Calu3 (cell line): ENCODE results near the gene LIF. TPM values are rescaled to one million over a fixed set of nuclear protein-coding genes. Genes with fewer than 3 reads are reported as not detected.

Experiments used
- BruUV-seq: library from RNA; stranded (reverse); fragments of 400-500 nt; replicated peaks from 2 replicates; lab custom pipeline; 2021; lab: Mats Ljungman, UMichigan
- CTCF ChIA-PET: fragments of 300-600 bp; sonication (Branson Sonifier 250); formaldehyde crosslinking; loops from one replicate; lab custom pipeline; 2022; ENCODE audit warnings: antibody characterized with exemption; lab: Charles Lee
- DNase-seq: peaks from one replicate; pipeline ENCODE4 v3.0.0; 2022
- H3K27ac Mint-ChIP-seq: one replicate; pipeline ENCODE4 v1.8.0; 2022; ENCODE audit warnings: mixed read lengths; ENCODE audit not compliant: unreplicated experiment
- H3K27me3 Mint-ChIP-seq: one replicate; pipeline ENCODE4 v1.8.0; 2022; ENCODE audit warnings: mixed read lengths; ENCODE audit not compliant: unreplicated experiment
- H3K36me3 Mint-ChIP-seq: one replicate; pipeline ENCODE4 v1.8.0; 2022; ENCODE audit warnings: mild to moderate bottlenecking, moderate library complexity, mixed read lengths; ENCODE audit not compliant: insufficient read depth, unreplicated experiment
- H3K4me1 Mint-ChIP-seq: one replicate; pipeline ENCODE4 v1.8.0; 2022; ENCODE audit warnings: mild to moderate bottlenecking, low read depth, mixed read lengths; ENCODE audit not compliant: unreplicated experiment
- H3K4me3 Mint-ChIP-seq: one replicate; pipeline ENCODE4 v1.8.0; 2022; ENCODE audit warnings: mild to moderate bottlenecking, low read depth, moderate library complexity, mixed read lengths; ENCODE audit not compliant: unreplicated experiment
- H3K9me3 Mint-ChIP-seq: one replicate; pipeline ENCODE4 v1.8.0; 2022; ENCODE audit warnings: low read depth, mixed read lengths; ENCODE audit not compliant: unreplicated experiment
- CTCF ChIP-seq: fragments of 200-600 bp; IDR thresholded peaks from one replicate; pipeline ENCODE4 v1.8.0; 2022; ENCODE audit warnings: antibody characterized with exemption; ENCODE audit not compliant: unreplicated experiment
- intact Hi-C: fragments of 100-400 bp; cut with micrococcal nuclease; formaldehyde crosslinking; loops from one replicate; pipeline ENCODE4 v1.10.0; 2022; ENCODE audit not compliant: unreplicated experiment
- total RNA-seq: library from RNA; stranded (reverse); gene quantifications from 2 replicates; pipeline ENCODE4 v1.2.3, GENCODE V29; 2022

LIF gene
- total RNA-seq, 1 experiment from 2014 or later = 260 TPM

GRCh38 chr22:30270832-30271231, 24.3 kb upstream of the LIF start:
- intact Hi-C loops = loop anchor here (10.0 kb wide), 1 partner anchor 54 kb away; the partner anchor contains the start of gene TBC1D10A
- CTCF ChIA-PET = no interaction called here
- Mint-ChIP-seq H3K36me3 (no peaks in the 10 kb centered on the region), H3K9me3 (no peaks in the 10 kb centered on the region), H3K4me3 (no peak overlapping the region), H3K27me3 (no peaks in the 10 kb centered on the region), H3K27ac (no peak overlapping the region), H3K4me1 (no peaks in the 10 kb centered on the region)
- no peak for DNase-seq
- no TSS peak for BruUV-seq
- TF ChIP-seq CTCF = no peak

- Mint-ChIP-seq H3K4me3 (no peak overlapping the region), H3K27ac (no peak overlapping the region), H3K9me3 (no peaks in the 10 kb centered on the region), H3K36me3 (no peaks in the 10 kb centered on the region), H3K27me3 (no peaks in the 10 kb centered on the region), H3K4me1 (peaks cover 4% of the 10 kb centered on the region)
- no peak for DNase-seq
- intact Hi-C loops = no loop called here
- BruUV-seq = no TSS peak
- CTCF ChIA-PET = interaction anchor here (1.4 kb wide), 1 partner anchor 19 kb away, joined by 3 read pairs; no protein-coding TSS in a partner anchor
- no peak for TF ChIP-seq CTCF
Measured at GRCh38 chr22:30268331-30268730, 21.8 kb upstream of the LIF start.

GRCh38 chr22:30267382-30268302, 21.1 kb upstream of the LIF start:
- DNase-seq = no peak
- no peak for TF ChIP-seq CTCF
- H3K27ac Mint-ChIP-seq = no peak overlapping the region
- no peaks in the 10 kb centered on the region for H3K27me3 Mint-ChIP-seq
- H3K4me1 Mint-ChIP-seq = peaks cover 11% of the 10 kb centered on the region
- CTCF ChIA-PET = interaction anchor here (1.3 to 1.4 kb wide), 2 partner anchors 20 to 21 kb away, joined by 3 read pairs; no protein-coding TSS in a partner anchor
- no TSS peak for BruUV-seq
- intact Hi-C loops = no loop called here
- H3K36me3 Mint-ChIP-seq = no peaks in the 10 kb centered on the region
- H3K4me3 Mint-ChIP-seq = no peak overlapping the region
- no peaks in the 10 kb centered on the region for H3K9me3 Mint-ChIP-seq

- no TSS peak for BruUV-seq
- H3K27ac Mint-ChIP-seq = peak within 1 kb of the TSS; percentile 62
- CTCF ChIA-PET = interaction anchor here (1.3 kb wide), 1 partner anchor 22 kb away, joined by 3 read pairs; no protein-coding TSS in a partner anchor
- H3K4me1 Mint-ChIP-seq = peaks cover 17% of the 10 kb centered on the region
- H3K9me3 Mint-ChIP-seq = no peaks in the 10 kb centered on the region
- H3K4me3 Mint-ChIP-seq = no peak within 1 kb of the TSS
- TF ChIP-seq CTCF = no peak
- H3K27me3 Mint-ChIP-seq = no peaks in the 10 kb centered on the region
- no peak for DNase-seq
- no peaks in the 10 kb centered on the region for H3K36me3 Mint-ChIP-seq
- intact Hi-C loops = no loop called here
Measured at GRCh38 chr22:30266445-30267381, 20.2 kb upstream of the LIF start, which contains the start of gene OSM. Gene OSM, minus strand, starts transcription at chr22:30266851. Its CDS starts 52 bp downstream, at chr22:30266799.
